Esophagus (tissue), 2 donors: ENCODE results near the gene PDLIM5. TPM values are rescaled to one million over a fixed set of nuclear protein-coding genes. Genes with fewer than 3 reads are reported as not detected.
"Not testable (repeated sequence)": the region's sequence is repeated elsewhere in the genome, so short reads cannot be mapped to it uniquely, and the experiment has no call there.

Experiments
- H3K27ac ChIP-seq, 2 donors: one replicate each; pipeline ENCODE4 v1.5.1; 2013; ENCODE audit warnings: low read depth in 2 of 2, mild to moderate bottlenecking in 2 of 2, inconsistent platforms in 1 of 2, low read length in 1 of 2, moderate library complexity in 1 of 2
- H3K27me3 ChIP-seq, 2 donors: one replicate each; pipeline ENCODE4 v1.6.1; 2013; ENCODE audit warnings: low read length in 2 of 2, control low read depth in 1 of 2, mild to moderate bottlenecking in 1 of 2; ENCODE audit not compliant: insufficient read depth in 2 of 2, control insufficient read depth in 1 of 2
- H3K36me3 ChIP-seq, 2 donors: one replicate each; pipeline ENCODE4 v1.6.1; 2013; ENCODE audit warnings: low read length in 1 of 2; ENCODE audit not compliant: control insufficient read depth in 2 of 2, insufficient read depth in 2 of 2
- H3K4me1 ChIP-seq, 2 donors: one replicate each; pipeline ENCODE4 v1.6.1; 2013; ENCODE audit warnings: low read length in 1 of 2; ENCODE audit not compliant: control insufficient read depth in 2 of 2, insufficient read depth in 2 of 2
- H3K4me3 ChIP-seq, 2 donors: one replicate each; pipeline ENCODE4 v1.5.1; 2013; ENCODE audit warnings: low read length in 2 of 2, mild to moderate bottlenecking in 2 of 2, low read depth in 1 of 2, moderate library complexity in 1 of 2
- H3K9me3 ChIP-seq, 2 donors: one replicate each; pipeline ENCODE4 v1.6.1; 2013; ENCODE audit warnings: mild to moderate bottlenecking in 2 of 2, low read depth in 1 of 2, low read length in 1 of 2, moderate library complexity in 1 of 2; ENCODE audit not compliant: control insufficient read depth in 2 of 2, insufficient read depth in 1 of 2
- WGBS, 2 donors: extraction: QIAGEN DNeasy Blood & Tissue Kit; methylation state at CpG; one replicate each; pipeline ENCODE4 v1.1.7; 2013; 5-methylcytosine and 5-hydroxymethylcytosine counted together
- polyA plus RNA-seq, 2 donors: library from polyadenylated mRNA; stranded (reverse); fragments of 200-250 nt; gene quantifications; one replicate each; pipeline ENCODE4 v1.2.3, GENCODE V29; 2013
- donor health status: healthy with polysubstance abuse.
- donor health status: Bipolar disorder and iron deficiency.

PDLIM5 gene
- polyA plus RNA-seq, 2 donors: 40.0 to 41.5 TPM

DNA sequence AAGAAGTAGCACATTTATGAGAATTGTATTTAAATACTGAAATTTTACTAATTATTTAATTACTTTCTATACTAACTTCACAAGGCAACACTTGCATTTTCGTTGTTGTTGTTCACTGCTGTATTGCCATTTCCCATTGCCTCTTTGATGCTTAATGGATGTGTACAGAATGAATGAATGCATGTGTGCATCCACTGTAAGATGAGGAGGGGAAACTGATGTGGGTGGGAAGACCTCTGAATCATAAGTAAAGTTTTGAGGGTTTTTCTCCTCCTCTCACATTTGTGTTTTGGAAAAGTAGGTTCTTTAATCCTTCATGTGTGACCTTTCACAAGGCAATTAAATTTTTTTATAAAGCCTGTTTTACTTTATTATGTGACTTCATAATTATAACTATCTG, 46.8 kb downstream of the PDLIM5 start:
- Histone ChIP-seq H3K4me3 (no peak overlapping the region), H3K36me3 (no peaks in the 10 kb centered on the region), H3K27me3 (no peaks in the 10 kb centered on the region), H3K27ac (no peak overlapping the region), H3K9me3 (no peaks in the 10 kb centered on the region), H3K4me1 (no peaks in the 10 kb centered on the region)
- WGBS, 2 donors: 69 to 73% methylated on average over 1 of the region's 1 CpG

DNA sequence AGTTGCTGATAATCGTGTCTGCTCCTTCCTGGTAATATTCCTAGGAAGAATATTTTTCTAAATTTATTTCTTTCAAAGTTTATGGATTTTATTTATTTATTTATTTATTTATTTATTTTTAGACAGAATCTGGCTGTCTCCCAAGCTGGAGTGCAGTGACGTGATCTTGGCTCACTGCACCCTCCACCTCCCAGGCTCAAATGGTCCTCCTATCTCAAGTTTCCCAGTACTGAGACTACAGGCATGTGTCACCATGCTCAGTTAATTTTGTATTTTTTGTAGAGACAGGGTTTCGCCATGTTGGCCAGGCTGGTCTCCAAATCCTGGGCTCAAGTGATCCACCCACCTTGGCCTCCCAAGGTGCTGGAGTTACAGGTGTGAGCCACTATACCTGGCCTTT, 48.9 kb downstream of the PDLIM5 start:
- no peaks in the 10 kb centered on the region for H3K4me1 ChIP-seq
- H3K36me3 ChIP-seq: peaks cover 0 to 2% of the 10 kb centered on the region in 2 donors
- WGBS, 2 donors: 80 to 85% methylated on average over 3 of the region's 3 CpGs
- H3K27ac ChIP-seq: no peak overlapping the region
- no peaks in the 10 kb centered on the region for H3K9me3 ChIP-seq
- H3K4me3 ChIP-seq: no peak overlapping the region
- no peaks in the 10 kb centered on the region for H3K27me3 ChIP-seq

DNA sequence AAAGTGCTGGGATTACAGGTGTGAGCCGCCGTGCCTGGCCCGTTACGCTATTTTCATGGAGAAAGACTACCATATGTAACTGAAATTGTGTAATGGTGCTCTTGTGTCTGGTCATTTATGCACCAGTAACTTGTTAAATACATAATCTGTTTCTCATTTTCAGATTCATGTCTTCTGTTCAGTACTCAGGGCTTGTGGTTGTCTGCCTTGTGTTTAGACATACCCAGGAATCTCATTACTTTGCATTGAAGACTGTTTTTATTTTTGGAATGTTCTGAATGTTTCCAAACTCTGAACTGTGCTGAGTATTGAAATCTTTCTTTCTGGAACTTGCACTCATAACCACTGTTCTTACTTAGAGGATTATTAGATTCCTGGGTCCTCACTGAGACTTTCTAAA, 52.8 kb downstream of the PDLIM5 start:
- H3K27me3 ChIP-seq: no peaks in the 10 kb centered on the region
- H3K27ac ChIP-seq: no peak overlapping the region
- peaks cover 0 to 2% of the 10 kb centered on the region in 2 donors for H3K36me3 ChIP-seq
- WGBS, 2 donors: 92 to 97% methylated on average over 4 of the region's 4 CpGs
- peaks cover 0 to 3% of the 10 kb centered on the region in 2 donors for H3K4me1 ChIP-seq
- H3K9me3 ChIP-seq: no peaks in the 10 kb centered on the region
- no peak overlapping the region for H3K4me3 ChIP-seq

DNA sequence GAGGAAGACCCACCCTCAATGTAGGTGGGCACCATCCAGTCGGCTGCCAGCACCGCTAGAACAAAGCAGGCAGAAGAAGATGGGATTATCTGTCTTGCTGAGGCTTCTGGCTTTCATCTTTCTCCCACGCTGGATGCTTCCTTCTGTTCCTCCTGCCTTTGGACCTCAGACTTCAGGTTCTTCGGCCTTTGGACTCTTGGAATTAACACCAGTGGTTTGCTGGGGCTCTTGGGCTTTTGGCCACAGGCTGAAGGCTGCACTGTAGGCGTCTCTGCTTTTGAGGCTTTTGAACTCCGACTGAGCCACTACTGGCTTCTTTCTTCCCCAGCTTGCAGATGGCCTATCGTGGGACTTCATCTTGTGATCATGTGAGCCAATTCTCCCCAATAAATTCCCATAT, 55.1 kb downstream of the PDLIM5 start:
- 92 to 97% methylated on average over 7 of the region's 7 CpGs for WGBS, 2 donors
- peaks cover 0 to 2% of the 10 kb centered on the region in 2 donors for H3K36me3 ChIP-seq
- no peak overlapping the region for H3K4me3 ChIP-seq
- H3K27me3 ChIP-seq: no peaks in the 10 kb centered on the region
- H3K27ac ChIP-seq: no peak overlapping the region
- no peaks in the 10 kb centered on the region for H3K9me3 ChIP-seq
- peaks cover 0 to 3% of the 10 kb centered on the region in 2 donors for H3K4me1 ChIP-seq

DNA sequence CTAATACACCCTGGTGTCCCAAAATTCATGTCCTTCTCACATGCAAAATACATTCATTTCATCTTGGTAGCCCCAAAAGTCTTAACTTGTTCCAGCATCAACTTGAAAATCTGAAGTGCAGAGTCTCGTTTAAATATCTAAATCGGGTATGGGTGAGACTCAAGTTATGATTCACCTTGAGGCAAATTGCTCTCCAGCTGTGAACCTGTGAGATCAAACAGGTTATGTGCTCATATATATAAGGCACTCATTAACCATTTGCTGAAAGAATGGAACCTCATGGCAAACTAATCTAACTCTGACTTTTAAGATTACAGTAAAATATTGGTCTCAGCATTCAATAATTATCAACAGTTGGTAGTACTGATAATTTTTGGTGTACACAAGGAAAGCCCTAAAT, 55.5 kb downstream of the PDLIM5 start:
- peaks cover 0 to 3% of the 10 kb centered on the region in 2 donors for H3K4me1 ChIP-seq
- 49 to 54% methylated on average over 2 of the region's 2 CpGs for WGBS, 2 donors

DNA sequence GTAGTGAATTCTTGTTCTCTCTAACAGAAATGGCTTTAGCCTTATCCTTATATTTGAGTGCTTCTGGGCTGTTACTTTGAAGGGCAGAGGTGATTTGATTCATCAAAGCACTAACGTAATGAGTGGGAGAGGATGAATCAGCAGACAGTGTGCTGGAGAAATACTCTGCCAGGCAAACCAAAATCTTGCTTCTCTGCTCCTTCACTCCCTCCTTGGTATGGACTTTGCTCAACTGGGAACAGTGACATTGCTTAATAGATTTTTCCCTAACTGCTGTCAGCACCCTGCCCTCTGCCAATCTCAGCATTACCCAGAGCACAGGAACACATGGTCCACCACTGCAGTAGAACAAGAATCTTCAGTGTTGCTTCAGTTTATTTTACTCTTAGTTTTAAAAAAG, 56.0 kb downstream of the PDLIM5 start:
- Histone ChIP-seq H3K27ac (no peak overlapping the region), H3K4me1 (peaks cover 0 to 3% of the 10 kb centered on the region in 2 donors), H3K27me3 (no peaks in the 10 kb centered on the region), H3K9me3 (no peaks in the 10 kb centered on the region), H3K4me3 (no peak overlapping the region), H3K36me3 (peaks cover 0 to 2% of the 10 kb centered on the region in 2 donors)
- WGBS, 2 donors: 8 to 13% methylated on average over 1 of the region's 1 CpG

More for the DNA sequence above, 55.5 kb downstream of the PDLIM5 start:
- H3K4me3 ChIP-seq: no peak overlapping the region
- H3K27me3 ChIP-seq: no peaks in the 10 kb centered on the region
- no peaks in the 10 kb centered on the region for H3K9me3 ChIP-seq
- H3K27ac ChIP-seq: no peak overlapping the region
- peaks cover 0 to 2% of the 10 kb centered on the region in 2 donors for H3K36me3 ChIP-seq

DNA sequence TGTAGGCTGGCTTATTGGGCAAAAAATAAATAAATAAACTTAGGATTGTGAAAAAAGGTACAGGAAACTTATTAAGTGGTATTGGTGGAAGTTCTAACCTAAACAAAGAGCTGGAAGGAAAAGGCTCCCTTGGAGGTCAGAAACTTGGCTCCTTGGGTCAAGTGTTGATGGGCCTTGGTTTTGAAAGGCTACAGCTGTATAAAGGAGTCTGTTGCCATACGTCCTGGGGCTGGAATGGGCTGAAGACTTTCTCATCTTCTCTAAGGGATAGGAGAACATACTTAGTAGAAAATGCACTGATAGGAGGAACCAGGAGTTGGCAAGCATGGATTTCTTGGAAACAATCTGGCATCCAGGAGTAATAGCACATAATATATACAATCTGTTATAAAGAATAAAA, 56.6 kb downstream of the PDLIM5 start:
- H3K4me1 ChIP-seq: peaks cover 0 to 3% of the 10 kb centered on the region in 2 donors
- WGBS, 2 donors: 25 to 37% methylated on average over 1 of the region's 1 CpG
- H3K9me3 ChIP-seq: no peaks in the 10 kb centered on the region
- H3K36me3 ChIP-seq: peaks cover 0 to 2% of the 10 kb centered on the region in 2 donors
- H3K27ac ChIP-seq: no peak overlapping the region
- H3K4me3 ChIP-seq: no peak overlapping the region
- no peaks in the 10 kb centered on the region for H3K27me3 ChIP-seq

DNA sequence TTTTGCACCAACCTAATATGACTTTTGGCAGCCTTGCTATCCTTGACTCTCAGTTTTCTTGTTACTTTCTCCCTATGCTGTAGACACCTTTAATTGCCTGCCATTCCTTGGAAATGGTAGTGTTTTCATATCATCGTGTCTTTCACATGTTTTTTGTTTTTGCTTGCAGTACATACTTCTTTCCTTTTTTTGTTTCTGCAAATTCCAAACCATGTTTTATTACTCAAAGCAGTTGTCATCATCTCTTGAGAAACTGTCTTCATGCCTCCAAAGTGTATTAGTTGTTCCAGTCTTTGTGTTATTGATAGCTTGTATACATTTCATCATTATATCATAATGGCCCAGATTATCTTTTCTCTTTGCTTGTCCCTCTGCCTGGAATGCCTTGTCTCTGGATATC, 57.1 kb downstream of the PDLIM5 start:
- Histone ChIP-seq H3K27ac (no peak overlapping the region), H3K27me3 (no peaks in the 10 kb centered on the region), H3K4me1 (peaks cover 0 to 3% of the 10 kb centered on the region in 2 donors), H3K4me3 (no peak overlapping the region), H3K9me3 (no peaks in the 10 kb centered on the region), H3K36me3 (peaks cover 0 to 2% of the 10 kb centered on the region in 2 donors)
- WGBS, 2 donors: 44 to 61% methylated on average over 1 of the region's 1 CpG

DNA sequence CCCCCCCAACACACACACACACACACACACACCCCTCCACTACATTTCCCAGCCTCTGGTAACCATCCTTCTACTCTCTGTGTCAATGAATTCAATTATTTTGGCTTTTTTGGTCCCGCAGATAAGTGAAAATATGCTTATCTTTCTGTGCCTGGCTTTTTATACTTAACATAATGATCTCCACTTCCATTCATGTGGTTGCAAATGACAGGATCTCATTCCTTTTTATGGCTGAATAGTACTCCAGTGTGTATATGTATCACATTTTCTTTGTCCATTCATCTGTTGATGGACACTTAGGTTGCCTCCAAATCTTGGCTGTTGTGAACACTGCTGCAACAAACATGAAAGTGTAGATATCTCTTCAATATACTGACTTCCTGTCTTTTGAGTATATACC, 59.8 kb downstream of the PDLIM5 start:
- 90 to 100% methylated on average over 1 of the region's 1 CpG for WGBS, 2 donors
- Histone ChIP-seq H3K36me3 (no peaks in the 10 kb centered on the region), H3K27me3 (no peaks in the 10 kb centered on the region)

DNA sequence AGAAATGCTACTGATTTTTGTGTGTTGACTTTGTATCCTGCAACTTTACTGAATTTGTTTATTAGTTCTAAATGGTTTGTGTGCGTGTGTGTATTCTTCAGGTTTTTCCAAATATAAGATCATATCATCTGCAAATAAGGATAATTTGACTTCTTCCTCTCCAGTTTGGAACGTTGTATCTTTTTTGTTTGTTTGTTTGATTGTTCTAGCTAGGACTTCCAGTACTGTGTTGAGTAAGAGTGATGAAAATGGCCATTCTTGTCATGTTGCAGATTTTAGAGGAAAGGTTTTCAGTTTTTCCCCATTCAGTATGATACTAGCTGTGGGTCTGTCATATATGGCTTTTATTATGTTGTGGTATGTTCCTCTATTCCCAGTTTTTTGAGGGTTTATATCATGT, 61.8 kb downstream of the PDLIM5 start:
- not testable (repeated sequence) for H3K9me3 ChIP-seq, H3K27ac ChIP-seq, H3K36me3 ChIP-seq, H3K4me1 ChIP-seq, H3K27me3 ChIP-seq, H3K4me3 ChIP-seq
- 89 to 91% methylated on average over 2 of the region's 2 CpGs for WGBS, 2 donors

More for the DNA sequence above, 59.8 kb downstream of the PDLIM5 start:
- Histone ChIP-seq H3K9me3 (no peaks in the 10 kb centered on the region), H3K27ac (no peak overlapping the region), H3K4me3 (no peak overlapping the region), H3K4me1 (peaks cover 0 to 3% of the 10 kb centered on the region in 2 donors)
